NT2/D1 (cell line): Measurements from ENCODE around the gene PWP1.

Source experiments
- DNase-seq: peaks from one replicate; pipeline ENCODE4 v3.0.0-alpha.2; 2011; ENCODE audit warnings: low read depth, low spot score
- H3K27me3 ChIP-seq: 2 replicates; pipeline ENCODE4 v1.6.0; 2011; ENCODE audit warnings: mild to moderate bottlenecking; ENCODE audit not compliant: insufficient read length, insufficient read depth
- H3K36me3 ChIP-seq: 2 replicates; pipeline ENCODE4 v1.6.1; 2011; ENCODE audit warnings: mild to moderate bottlenecking, low read length, mixed read lengths; ENCODE audit not compliant: insufficient read depth, insufficient read length
- H3K4me1 ChIP-seq: 2 replicates; pipeline ENCODE4 v1.5.1; 2011; ENCODE audit not compliant: insufficient read depth, insufficient read length
- H3K4me3 ChIP-seq: 2 replicates; pipeline ENCODE4 v1.5.1; 2011; ENCODE audit warnings: low read depth; ENCODE audit not compliant: insufficient read length
- H3K9ac ChIP-seq: 2 replicates; pipeline ENCODE4 v1.6.0; 2011; ENCODE audit warnings: low read depth; ENCODE audit not compliant: insufficient read length
- H3K9me3 ChIP-seq: 2 replicates; pipeline ENCODE4 v1.5.1; 2011; ENCODE audit warnings: mild to moderate bottlenecking, low read length; ENCODE audit not compliant: insufficient read depth
- SUZ12 ChIP-seq: IDR thresholded peaks from 2 replicates; pipeline ENCODE4 v1.6.1; 2011; ENCODE audit not compliant: insufficient read length, insufficient read depth; ENCODE audit errors: extremely low read depth
- YY1 ChIP-seq: IDR thresholded peaks from 2 replicates; pipeline ENCODE4 v1.6.1; 2011; ENCODE audit not compliant: insufficient read length, insufficient read depth
- ZNF274 ChIP-seq: IDR thresholded peaks from 2 replicates; pipeline ENCODE4 v1.6.1; 2011; ENCODE audit warnings: mild to moderate bottlenecking, low read depth, low read length

PWP1 gene

DNA sequence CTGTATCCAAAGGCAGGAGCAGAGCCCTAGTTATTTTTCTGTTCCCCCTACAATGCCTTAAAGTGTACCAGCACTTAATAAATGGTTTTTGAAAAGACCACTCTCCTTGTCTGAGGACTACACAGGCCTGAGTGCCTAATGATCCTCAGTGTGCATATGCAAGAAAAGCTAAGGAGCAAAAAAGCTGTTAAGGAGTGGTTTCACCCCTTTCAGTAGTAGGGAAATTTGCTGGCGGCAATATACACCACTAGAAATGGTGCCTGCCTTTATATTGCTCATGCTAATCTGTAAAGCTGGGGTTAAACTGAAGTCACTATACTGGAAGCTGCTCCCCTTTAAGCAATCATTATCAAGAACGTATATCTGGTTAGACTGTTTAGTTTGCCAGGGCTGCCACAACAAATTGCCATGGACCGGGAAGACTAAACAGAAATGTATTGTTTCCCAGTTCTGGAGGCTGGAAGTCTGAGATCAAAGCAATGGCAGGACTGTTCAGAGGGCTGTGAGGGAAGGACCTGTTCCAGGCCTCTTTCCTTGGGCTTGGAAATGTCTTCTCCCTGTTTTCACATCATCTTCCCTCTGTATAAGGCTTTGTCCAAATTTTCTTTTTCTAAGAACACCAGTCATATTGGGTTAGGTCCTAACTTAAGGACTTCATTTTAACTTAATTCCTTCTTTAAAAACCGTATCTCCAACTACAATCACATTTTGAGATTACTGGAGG is 45.2 kb downstream of the PWP1 start:
- no peak overlapping the region for H3K9ac ChIP-seq
- H3K4me1 ChIP-seq, result no peaks in the 10 kb centered on the region
- H3K27me3 ChIP-seq, result no peaks in the 10 kb centered on the region
- TF ChIP-seq YY1 (no peak), ZNF274 (no peak), SUZ12 (no peak)
- no peaks in the 10 kb centered on the region for H3K9me3 ChIP-seq
- H3K4me3 ChIP-seq, result no peak overlapping the region
- no peak for DNase-seq
- H3K36me3 ChIP-seq, result peaks cover 34% of the 10 kb centered on the region

- TF ChIP-seq ZNF274, result no peak
- no peak for TF ChIP-seq SUZ12
- no peak for TF ChIP-seq YY1
- Histone ChIP-seq H3K9me3 (no peaks in the 10 kb centered on the region), H3K36me3 (peaks cover 40% of the 10 kb centered on the region), H3K9ac (no peak overlapping the region), H3K27me3 (no peaks in the 10 kb centered on the region), H3K4me1 (no peaks in the 10 kb centered on the region), H3K4me3 (no peak overlapping the region)
- DNase-seq, result no peak
Observed at GRCh38 chr12:107731366-107731765, 45.8 kb downstream of the PWP1 start.

DNA sequence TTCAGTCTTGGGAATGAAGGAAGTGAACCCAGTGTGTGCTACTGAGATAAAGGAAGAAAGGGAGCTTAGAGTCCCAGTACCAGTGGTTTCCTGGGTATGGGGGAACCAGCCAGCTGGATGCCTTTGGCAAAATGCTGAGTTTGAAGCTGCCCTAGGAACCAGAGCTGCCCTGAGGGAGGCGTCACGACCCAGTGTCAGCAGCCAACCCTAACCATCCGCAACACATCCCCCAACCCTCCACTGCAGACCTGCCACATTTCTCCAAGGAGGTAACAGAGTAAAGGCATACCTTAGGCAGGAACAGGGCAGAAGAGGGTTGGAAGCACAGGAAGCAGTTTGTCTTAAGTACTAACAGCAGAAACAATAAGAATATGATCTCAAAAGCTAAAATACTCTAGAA is 46.8 kb downstream of the PWP1 start:
- TF ChIP-seq YY1, result no peak
- DNase-seq, result no peak

DNA sequence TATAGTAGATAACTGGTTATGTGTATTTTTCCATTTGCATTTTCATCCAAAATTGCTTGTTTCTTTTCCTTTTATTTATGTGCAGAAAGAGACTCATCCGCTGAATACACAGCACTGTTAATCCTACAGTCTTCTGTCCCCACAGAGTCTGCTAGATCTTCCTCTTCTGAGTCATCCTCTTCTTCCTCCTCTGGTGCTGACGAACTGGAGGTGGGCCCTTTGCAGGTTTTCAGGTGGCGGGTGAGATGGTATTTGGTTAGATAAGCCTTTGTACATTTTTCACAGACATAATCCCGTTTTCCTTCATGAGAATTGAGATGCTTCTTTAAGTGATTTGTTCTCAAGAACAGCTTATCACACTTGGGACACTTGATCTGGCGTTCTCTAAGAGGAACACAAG is 48.5 kb downstream of the PWP1 start:
- DNase-seq, result no peak
- no peak overlapping the region for H3K4me3 ChIP-seq
- no peak overlapping the region for H3K9ac ChIP-seq
- H3K27me3 ChIP-seq, result no peaks in the 10 kb centered on the region
- H3K4me1 ChIP-seq, result no peaks in the 10 kb centered on the region
- TF ChIP-seq YY1, result no peak
- TF ChIP-seq ZNF274, result no peak
- TF ChIP-seq SUZ12, result no peak
- peaks cover 67% of the 10 kb centered on the region for H3K36me3 ChIP-seq
- H3K9me3 ChIP-seq, result no peaks in the 10 kb centered on the region

More for the DNA sequence above, 46.8 kb downstream of the PWP1 start:
- Histone ChIP-seq H3K9me3 (no peaks in the 10 kb centered on the region), H3K4me3 (no peak overlapping the region), H3K4me1 (no peaks in the 10 kb centered on the region), H3K36me3 (peaks cover 50% of the 10 kb centered on the region), H3K27me3 (no peaks in the 10 kb centered on the region), H3K9ac (no peak overlapping the region)

DNA sequence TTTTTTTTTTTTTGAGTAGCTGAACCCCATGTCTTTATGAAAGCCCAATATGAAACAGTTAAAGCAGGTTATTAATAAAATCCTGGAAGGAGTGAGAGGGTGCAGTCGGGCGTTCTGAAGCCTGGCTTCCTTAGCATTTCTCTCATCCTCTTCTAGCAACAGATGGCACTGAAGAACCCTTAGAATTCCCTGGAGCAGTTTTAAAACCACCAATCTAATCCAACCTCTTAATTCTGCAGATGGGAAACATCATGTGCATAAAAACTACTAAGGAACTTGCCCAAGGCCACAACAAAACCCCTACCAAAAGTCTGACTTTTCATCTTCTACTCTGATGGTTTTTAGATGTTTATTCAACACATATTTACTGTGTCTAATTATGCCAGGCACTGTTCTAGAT is 50.2 kb downstream of the PWP1 start:
- peaks cover 84% of the 10 kb centered on the region for H3K36me3 ChIP-seq
- TF ChIP-seq ZNF274 (no peak), YY1 (no peak)
- no peaks in the 10 kb centered on the region for H3K4me1 ChIP-seq
- H3K27me3 ChIP-seq, result no peaks in the 10 kb centered on the region
- H3K9ac ChIP-seq, result no peak overlapping the region
- no peak overlapping the region for H3K4me3 ChIP-seq
- DNase-seq, result no peak
- no peaks in the 10 kb centered on the region for H3K9me3 ChIP-seq

DNA sequence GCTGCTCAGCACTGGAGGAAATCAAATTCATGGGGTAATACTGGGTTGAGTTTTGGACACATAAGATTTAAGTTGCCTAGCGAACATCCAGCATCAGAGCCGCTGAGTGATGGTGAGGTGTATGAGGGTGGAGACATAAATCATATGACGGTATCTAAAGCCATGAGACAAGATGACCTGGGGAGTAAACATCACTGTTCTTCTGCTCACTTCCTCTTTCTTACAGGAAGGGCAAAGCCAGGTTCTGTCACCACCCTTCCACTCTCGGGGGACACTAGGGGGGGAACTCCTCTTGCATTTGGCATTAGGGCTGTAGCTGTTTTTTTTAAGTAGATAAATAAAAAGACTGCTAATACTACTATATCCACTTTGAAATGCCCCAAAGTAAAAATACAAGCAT is 51.3 kb downstream of the PWP1 start:
- Histone ChIP-seq H3K4me3 (no peak overlapping the region), H3K36me3 (peaks cover 95% of the 10 kb centered on the region), H3K27me3 (no peaks in the 10 kb centered on the region), H3K9me3 (no peaks in the 10 kb centered on the region), H3K4me1 (no peaks in the 10 kb centered on the region), H3K9ac (no peak overlapping the region)
- TF ChIP-seq ZNF274 (no peak), YY1 (no peak), SUZ12 (no peak)
- no peak for DNase-seq

- Histone ChIP-seq H3K36me3 (peaks cover 94% of the 10 kb centered on the region), H3K27me3 (no peaks in the 10 kb centered on the region), H3K4me1 (no peaks in the 10 kb centered on the region), H3K9me3 (no peaks in the 10 kb centered on the region), H3K9ac (no peak overlapping the region), H3K4me3 (no peak overlapping the region)
- DNase-seq, result no peak
- TF ChIP-seq ZNF274, result no peak
- no peak for TF ChIP-seq SUZ12
- no peak for TF ChIP-seq YY1
Observed at GRCh38 chr12:107748472-107748871, 62.9 kb downstream of the PWP1 start.

- H3K36me3 ChIP-seq, result peaks cover 94% of the 10 kb centered on the region
Observed at GRCh38 chr12:107749083-107749482, 63.5 kb downstream of the PWP1 start.

More at GRCh38 chr12:107749083-107749482, 63.5 kb downstream of the PWP1 start:
- Histone ChIP-seq H3K4me1 (no peaks in the 10 kb centered on the region), H3K4me3 (no peak overlapping the region), H3K9me3 (no peaks in the 10 kb centered on the region), H3K9ac (no peak overlapping the region), H3K27me3 (no peaks in the 10 kb centered on the region)
- DNase-seq, result no peak
- no peak for TF ChIP-seq YY1
- TF ChIP-seq SUZ12, result no peak
- no peak for TF ChIP-seq ZNF274
